ENCODE data around the gene GLRX3.

The GLRX3 gene

GRCh38 chr10:130203626-130204025 lies 67.4 kb downstream of the GLRX3 start:
- DNase-seq (ENCODE audit: low read depth in 4 of 4, low spot score in 1 of 4): no peak

- no peak for DNase-seq (ENCODE audit: low read depth in 4 of 4, low spot score in 1 of 4)
These were observed 70.1 kb downstream of the GLRX3 start for GRCh38 chr10:130206216-130206737.

DNA sequence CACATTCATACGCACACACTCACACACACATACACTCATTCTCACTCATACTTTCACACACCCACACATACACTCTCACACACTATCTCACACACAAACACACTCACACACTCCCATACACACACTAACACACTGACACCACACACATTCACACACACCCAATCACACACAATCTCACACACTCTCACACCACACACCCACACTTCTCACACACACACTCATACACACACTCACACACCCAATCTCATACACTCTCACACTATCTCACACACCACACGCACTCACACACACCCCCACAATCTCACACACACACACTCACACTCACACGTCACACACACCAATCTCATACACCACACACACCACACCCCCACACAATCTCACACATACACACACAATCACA lies 71.0 kb downstream of the GLRX3 start:
- DNase-seq (ENCODE audit: low read depth in 4 of 4, low spot score in 1 of 4): no peak

- DNase-seq (ENCODE audit: low read depth in 4 of 4, low spot score in 1 of 4): no peak
These were observed 72.6 kb downstream of the GLRX3 start for GRCh38 chr10:130208807-130209206.

DNA sequence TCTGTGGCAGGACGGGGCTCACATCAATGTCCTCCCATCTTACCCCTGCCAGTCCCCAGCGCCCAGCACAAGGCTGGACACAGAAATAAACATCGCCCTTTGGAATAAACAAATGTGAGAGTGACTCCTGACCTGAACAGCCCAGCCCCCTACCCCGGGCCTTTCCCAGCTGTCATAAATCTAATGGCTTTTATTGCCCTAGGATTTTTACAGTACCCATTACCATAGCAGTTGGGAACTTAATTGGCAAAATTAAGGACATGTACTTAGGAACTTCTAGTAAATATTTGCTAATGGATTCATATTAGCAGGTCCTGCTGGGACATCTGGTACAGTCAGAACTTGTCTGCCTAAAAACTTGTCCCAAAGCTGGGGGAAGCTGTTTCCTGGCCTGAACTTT lies 76.6 kb downstream of the GLRX3 start:
- DNase-seq (ENCODE audit: low read depth in 4 of 4, low spot score in 1 of 4): no peak

DNA sequence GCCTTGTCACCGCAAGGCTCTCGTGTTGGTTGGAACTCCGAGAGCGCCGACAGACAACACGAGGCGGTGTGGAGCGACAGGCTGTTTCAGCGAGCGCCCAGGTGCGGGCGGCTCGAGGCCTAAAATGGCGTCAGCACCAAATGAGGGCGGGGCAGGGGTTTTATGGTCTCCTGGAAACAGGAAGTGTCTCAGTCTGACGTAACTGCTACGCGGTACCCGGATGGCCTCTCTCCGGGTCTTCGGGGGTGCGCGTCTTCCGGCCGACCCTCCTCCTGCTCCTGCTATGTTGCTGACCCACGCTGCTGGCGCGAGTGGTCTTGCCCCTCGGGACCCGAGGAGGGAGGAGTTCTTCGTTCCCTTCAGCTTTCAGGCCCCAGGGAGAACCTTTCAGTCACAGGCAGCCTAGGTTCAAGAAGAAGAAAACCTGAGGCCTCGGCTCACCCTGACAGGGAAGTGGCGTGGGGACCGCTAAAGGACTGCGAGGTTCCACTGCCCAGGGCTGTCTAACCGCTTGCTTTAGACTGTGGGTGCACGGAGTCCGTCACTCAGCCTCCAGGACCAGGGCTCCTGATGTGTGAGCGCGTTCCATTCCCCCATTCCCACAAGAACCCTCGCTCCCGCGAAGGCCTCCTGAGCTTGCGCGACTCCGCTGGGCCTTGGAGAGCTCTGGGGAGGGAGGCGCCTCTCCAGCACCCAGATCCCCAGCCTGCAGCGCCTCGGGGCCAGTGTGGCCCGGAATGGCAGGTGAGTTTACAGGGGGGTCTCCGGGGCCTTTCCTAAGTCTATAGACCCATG lies 77.3 kb downstream of the GLRX3 start:
- no peak for DNase-seq (ENCODE audit: low read depth in 4 of 4, low spot score in 1 of 4)

- no peak for DNase-seq (ENCODE audit: low read depth in 4 of 4, low spot score in 1 of 4)
These were observed 78.2 kb downstream of the GLRX3 start for GRCh38 chr10:130214431-130214830.

GRCh38 chr10:130215151-130215930 lies 79.2 kb downstream of the GLRX3 start:
- no peak for DNase-seq (ENCODE audit: low read depth in 4 of 4, low spot score in 1 of 4)

GRCh38 chr10:130215931-130216231 lies 79.7 kb downstream of the GLRX3 start:
- DNase-seq (ENCODE audit: low read depth in 4 of 4, low spot score in 1 of 4): no peak

DNA sequence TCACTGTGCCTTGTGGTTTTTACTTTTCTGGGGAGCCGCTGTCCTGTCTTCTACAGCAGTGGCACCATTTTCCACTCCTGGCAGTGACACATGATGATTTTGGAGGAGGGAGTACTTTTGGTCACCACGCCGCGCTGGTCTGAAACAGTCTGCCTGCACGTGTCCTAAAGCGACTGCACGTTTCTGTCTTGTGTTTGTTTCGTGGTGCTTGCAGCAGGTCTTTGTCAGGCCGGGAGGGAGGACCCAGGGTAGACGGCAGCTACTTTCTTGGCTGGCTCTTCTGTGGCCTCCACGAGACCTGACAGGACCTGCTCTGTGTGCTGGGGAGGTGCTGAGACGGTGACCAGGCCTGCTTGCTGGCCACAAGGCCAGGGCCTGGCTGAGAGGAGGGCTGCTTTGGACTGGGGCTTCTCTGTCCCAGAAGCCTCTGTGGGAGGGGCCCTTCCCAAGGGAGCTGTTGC lies 82.0 kb downstream of the GLRX3 start:
- DNase-seq (ENCODE audit: low read depth in 4 of 4, low spot score in 1 of 4): no peak

- no peak for DNase-seq (ENCODE audit: low read depth in 4 of 4, low spot score in 1 of 4)
These were observed 82.7 kb downstream of the GLRX3 start for GRCh38 chr10:130218936-130219335.

DNA sequence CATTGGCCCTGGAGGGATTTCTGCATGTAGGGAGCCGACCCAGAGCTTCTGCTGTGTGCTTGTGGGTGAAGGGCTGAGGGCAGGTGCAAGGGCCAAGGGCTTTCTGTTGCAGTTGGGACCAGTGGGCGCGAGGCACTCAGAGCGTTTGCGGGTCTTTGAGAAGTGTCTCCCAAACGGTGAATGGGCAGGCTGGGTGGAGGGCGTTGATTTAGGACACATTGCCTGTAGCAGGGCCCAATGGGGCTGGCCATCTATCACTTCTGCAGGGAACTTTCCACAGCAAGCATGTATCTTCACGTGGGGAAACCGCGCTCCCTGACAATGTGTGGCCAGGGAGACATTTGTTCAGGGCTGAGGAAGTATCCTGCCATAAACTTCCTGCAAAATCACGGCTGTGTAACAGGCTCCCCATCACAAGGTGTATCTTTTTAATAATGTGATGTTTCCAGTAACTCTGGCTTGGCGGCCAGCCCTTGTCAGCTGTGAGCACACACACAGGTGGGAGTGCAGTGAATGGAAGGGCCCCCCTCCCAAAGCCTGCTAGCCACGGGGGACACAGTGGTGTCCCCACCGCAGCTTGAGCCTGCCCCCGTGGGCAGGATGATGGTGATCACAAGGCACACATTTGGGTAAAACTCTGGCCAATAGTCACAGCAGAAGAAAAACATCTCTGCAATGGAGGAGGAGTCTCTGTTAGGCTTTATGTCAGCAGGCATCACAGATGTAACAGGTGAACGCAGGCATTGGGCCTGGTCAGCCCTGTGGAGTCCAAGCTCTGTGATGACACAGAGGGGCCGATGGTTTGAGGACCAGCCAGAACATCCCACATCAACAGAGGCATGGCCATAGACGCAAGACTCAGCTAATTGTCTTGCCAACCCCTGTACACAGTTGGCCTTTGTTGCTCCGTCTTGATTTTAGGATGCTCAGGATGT lies 84.3 kb downstream of the GLRX3 start:
- DNase-seq (ENCODE audit: low read depth in 4 of 4, low spot score in 1 of 4): no peak

GRCh38 chr10:130221456-130222375 lies 85.5 kb downstream of the GLRX3 start:
- no peak for DNase-seq (ENCODE audit: low read depth in 4 of 4, low spot score in 1 of 4)

DNA sequence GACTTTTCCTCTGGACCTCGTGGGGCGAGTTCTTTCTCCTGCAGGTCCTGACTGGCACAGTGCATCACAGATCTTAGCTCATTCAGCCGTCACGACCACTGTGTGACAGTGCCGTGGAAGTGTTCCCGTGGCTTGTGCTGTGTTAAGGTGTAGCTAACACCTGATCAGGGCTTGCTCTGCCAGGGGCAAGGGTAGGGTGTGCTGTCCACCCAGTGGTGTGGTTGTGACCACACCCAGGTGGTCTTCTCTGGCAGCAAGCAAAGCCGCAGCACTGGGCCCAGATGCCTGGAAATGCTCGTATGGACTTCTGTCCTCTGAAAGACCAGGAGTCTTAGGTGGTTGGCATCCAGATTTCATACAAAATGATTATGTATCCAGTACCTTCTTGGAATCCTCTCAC lies 86.2 kb downstream of the GLRX3 start:
- DNase-seq (ENCODE audit: low read depth in 4 of 4, low spot score in 1 of 4): no peak

- DNase-seq (ENCODE audit: low read depth in 4 of 4, low spot score in 1 of 4): no peak
These were observed 88.0 kb downstream of the GLRX3 start for GRCh38 chr10:130224228-130224627.

- no peak for DNase-seq (ENCODE audit: low read depth in 4 of 4, low spot score in 1 of 4)
These were observed 89.8 kb downstream of the GLRX3 start for GRCh38 chr10:130226012-130226411.

DNA sequence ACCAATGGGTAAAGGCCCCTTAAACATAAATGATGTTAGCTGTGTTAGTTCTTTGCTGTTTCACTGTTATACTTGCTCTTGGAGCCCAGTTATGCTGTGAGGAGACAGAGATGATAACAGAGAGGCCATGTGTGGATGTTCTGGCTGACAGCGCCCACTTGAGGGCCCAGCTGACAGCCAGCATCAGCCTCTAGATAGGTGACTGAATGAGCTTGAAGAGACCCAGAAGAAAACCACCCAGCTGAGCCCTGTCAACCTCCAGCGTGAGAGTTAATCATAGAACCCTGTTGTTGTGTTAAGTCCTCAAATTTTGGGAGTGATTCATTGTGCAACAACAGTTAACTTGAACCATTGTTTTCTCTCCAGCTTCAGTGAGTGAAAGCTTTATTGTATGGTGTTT lies 91.7 kb downstream of the GLRX3 start:
- no peak for DNase-seq (ENCODE audit: low read depth in 4 of 4, low spot score in 1 of 4)
